GM12892 (cell line): Measurements from ENCODE around the gene DNAJC21.
A peak's percentile ranks its signal among the peaks of the same experiment; 100 is the strongest.
"Not testable (repeated sequence)": the region's sequence is repeated elsewhere in the genome, so short reads cannot be mapped to it uniquely, and the experiment has no call there.

Experiments
- DNase-seq: peaks from one replicate; pipeline ENCODE4 v3.0.0; 2011; ENCODE audit not compliant: insufficient read length
- FAIRE-seq: peaks from 2 replicates; lab custom pipeline; 2011; peaks lifted over from hg19 to GRCh38; lab: Jason Lieb, UNC
- POLR2A ChIP-seq: IDR thresholded peaks from 2 replicates; pipeline ENCODE4 v1.6.1; 2011; ENCODE audit warnings: low read depth, low read length, control low read depth
- POLR2AphosphoS5 ChIP-seq: IDR thresholded peaks from 2 replicates; pipeline ENCODE4 v1.6.1; 2011; ENCODE audit warnings: low read depth, low read length, control low read depth
- TAF1 ChIP-seq: IDR thresholded peaks from 2 replicates; pipeline ENCODE4 v1.6.1; 2011; ENCODE audit warnings: low read depth, mild to moderate bottlenecking, control low read depth, low read length, borderline replicate concordance

Gene DNAJC21

DNA sequence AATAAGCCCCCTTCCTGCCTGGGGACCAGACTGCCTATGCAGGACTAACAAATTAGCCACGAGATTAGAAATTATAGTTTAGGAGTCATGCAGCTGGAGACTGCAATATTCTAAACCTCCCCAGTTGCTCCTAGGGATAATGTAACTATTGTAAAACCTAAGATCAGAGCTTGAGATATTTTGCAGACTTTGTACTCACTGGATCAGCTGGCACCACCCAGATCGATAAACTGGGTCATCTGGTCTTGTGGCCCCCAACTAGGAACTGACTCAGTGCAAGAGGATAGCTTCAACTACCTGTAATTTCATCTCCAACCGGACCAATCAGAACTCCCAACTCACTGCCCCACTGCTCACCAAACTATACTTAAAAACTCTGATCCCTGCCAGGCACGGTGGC is 38.2 kb downstream of the DNAJC21 start:
- TF ChIP-seq TAF1 (no peak), POLR2A (no peak), POLR2AphosphoS5 (no peak)
- DNase-seq (no peak), FAIRE-seq (no peak)

DNA sequence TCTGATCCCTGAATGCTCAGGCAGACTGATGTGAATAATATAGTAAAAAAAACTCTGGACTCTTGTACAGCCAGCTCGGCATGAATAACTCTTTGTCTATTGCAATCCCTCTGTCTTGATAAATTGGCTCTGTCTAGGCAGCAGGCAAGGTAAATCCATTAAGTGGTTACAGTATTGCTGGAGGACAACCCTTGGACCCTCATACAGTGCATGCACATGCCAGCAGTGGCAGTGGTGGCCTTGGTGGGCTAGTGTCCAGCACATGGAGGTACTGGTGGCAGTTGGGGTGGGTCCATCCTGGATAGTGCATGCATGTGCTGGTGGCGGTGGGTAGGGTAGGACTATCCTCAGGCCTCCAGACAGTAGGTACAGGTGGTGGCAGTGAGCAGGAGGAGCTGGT is 38.9 kb downstream of the DNAJC21 start:
- TF ChIP-seq POLR2A, result no peak
- no peak for TF ChIP-seq TAF1
- no peak for TF ChIP-seq POLR2AphosphoS5
- no peak for DNase-seq
- no peak for FAIRE-seq

DNA sequence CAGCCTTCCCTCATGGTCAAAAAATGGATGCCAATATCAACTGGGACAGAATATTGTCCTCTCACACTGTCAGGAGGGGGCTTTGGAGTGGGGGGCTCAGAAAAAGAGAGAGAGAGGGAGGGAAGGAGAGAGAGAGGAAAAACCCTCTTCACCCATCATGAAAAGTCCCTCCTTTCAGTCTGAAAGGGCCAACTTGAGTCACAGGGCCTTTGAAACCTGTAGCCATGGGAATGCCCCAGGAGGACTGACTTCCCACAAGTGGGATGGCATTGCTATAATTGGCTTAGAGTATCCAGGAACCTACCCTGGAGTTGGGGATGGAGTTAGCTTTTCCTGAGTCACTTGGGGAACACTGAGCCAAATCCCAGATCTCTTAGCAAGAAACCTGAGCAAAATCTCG is 41.2 kb downstream of the DNAJC21 start:
- TF ChIP-seq POLR2AphosphoS5 (no peak), TAF1 (no peak), POLR2A (no peak)
- DNase-seq, result no peak
- no peak for FAIRE-seq

DNA sequence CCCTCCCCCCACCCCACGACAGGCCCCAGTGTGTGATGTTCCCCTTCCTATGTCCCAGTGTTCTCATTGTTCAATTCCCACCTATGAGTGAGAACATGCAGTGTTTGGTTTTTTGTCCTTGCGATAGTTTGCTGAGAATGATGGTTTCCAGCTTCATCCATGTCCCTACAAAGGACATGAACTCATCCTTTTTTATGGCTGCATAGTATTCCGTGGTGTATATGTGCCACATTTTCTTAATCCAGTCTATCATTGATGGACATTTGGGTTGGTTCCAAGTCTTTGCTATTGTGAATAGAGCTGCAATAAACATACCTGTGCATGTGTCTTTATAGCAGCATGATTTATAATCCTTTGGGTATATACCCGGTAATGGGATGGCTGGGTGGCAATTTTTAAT is 42.3 kb downstream of the DNAJC21 start:
- FAIRE-seq, DNase-seq: not testable (repeated sequence)

DNA sequence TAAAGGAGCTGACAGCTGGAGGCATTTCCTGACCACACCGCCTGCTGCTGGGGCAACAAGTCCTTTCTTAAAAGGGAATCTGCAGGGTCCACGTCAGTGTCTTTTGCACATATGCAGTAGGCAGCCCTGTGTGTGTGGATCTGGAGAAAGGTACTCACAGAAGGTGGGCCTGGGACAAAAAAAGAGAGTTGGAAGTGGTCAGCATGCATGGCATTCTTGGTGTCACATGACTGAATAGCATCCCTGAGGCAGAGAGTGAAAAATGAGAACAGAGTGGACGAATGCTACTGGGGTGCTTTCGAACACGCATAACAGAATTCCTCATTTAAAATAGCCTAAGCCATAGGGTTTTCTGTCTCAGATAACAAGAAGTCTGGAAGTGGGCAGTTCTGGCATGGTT is 47.0 kb downstream of the DNAJC21 start:
- no peak for DNase-seq
- TF ChIP-seq TAF1 (no peak), POLR2AphosphoS5 (no peak), POLR2A (no peak)
- no peak for FAIRE-seq

DNA sequence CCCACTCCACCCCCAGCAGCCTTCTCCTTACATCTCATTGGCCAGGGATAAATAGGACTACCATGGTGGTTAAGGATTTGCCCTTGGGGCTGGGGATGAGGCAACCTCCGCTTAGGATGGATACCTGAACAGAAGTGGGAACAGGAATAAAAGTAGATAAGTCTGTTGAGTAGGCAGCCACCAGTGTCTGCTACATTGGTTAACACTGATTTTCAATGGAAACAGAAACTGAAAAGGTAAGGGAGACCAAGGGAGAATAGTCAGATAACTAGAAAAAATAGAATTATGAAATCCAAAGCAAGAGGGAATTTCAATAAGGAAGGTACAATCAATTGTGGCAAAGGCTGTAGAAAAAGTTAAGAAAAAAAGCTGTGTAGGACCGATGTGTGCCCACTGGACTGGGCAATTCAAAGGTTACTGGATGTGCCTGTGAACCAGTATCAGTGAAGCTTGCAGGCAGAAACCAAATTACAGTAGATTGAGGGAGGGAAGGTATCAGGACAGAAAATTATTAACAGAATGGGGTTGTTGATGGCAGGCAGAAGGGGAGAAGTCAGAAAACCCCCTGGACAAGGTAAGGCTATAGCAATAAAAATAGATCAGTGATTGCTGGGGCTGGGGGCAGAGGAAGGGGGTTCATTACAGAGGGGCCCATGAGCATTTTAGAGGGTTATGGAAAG is 48.7 kb downstream of the DNAJC21 start:
- TF ChIP-seq TAF1 (no peak), POLR2A (no peak), POLR2AphosphoS5 (no peak)
- no peak for FAIRE-seq
- DNase-seq, result no peak

DNA sequence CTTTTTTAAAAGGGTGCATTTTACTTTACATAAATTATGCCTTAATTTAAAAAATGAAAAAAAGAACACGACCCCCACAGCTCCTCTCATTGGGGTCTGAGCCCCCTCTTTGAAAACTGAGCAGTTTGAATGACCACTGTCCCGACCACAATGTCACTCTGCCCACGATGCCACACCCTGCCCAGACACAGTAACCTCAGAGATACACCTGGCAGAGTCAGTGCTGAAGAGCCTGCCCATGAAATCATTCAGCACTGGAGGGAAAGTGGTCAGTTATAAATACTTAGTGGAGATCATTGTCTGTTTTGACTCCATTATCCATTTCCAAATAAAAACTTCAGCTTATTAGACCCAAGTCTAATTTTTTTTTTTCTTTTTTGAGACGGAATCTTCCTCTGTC is 49.3 kb downstream of the DNAJC21 start:
- DNase-seq (no peak), FAIRE-seq (no peak)
- TF ChIP-seq POLR2AphosphoS5 (no peak), POLR2A (no peak), TAF1 (no peak)

DNA sequence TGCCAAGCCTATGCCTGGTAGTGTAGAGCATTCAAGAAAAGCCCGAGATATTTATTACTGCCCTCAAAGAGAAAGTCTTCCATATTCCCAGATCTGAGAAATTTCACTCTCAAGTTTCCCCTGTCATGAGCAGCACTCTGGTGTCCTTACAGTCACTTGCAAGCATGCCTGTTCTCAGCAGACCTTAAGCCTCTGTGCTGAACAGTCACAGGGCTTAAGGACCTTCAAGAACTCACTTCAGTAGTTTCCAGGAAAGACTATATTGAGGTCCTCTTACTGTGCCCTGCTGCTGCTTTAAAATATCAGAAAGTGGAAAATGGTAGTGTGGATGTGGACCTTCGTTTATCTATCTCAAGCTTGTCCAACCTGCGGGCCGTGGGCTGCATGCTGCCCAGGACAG is 53.5 kb downstream of the DNAJC21 start:
- FAIRE-seq (no peak), DNase-seq (no peak)

DNA sequence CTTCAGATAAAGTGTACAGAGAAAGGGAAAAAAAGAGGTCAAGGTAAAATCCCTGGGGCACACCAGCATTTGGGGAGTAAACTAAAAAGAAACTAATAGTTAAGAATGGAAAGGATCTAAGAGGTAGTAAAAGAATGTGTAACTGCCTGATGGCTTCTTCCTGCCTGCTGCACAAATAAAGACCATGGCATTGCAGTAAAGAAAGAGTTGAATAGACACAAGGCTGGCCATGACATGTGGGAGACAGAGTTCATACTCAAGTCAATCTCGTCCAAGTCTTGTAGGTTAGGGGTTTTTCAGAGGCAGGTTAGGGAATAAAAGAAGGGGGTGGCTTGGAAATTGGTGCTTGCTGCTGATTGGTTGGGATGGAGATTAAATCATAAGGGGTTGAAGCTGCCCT is 57.6 kb downstream of the DNAJC21 start:
- TF ChIP-seq POLR2A (no peak), TAF1 (no peak), POLR2AphosphoS5 (no peak)
- DNase-seq (no peak), FAIRE-seq (peak; percentile 17)

More for the DNA sequence above, 53.5 kb downstream of the DNAJC21 start:
- TF ChIP-seq POLR2A, result no peak

DNA sequence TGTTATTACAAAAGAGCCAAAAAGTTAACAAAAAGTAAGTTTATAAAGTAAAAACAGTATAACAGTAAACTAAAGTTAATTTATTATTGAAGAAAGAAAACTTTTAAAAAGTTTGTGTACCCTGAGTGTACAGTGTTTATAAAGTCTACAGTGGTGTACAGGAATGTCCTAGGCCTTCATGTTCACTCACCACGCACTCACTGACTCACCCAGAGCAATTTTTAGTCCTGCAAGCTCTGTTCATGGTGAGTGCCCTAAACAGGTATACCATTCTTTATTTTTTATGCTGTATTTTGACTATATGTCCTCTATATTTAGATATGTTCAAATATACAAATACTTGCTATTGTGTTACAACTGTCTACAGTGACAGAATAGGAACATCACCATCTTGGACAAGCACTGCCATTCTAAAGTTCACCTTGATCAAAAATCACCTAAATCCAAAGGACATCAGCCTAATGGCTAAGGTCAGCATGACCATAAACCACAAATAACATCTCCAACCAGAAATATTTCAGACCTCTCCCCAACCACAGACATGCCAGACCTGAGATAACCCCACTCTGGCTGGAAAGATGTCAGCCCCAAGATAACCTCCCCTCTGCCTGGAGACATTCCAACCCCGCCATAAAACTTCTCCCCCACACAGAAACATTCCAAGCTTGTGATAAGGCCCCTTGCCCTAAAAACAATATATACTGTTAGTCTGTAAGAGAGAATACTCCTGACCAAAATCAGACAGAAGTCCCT is 62.3 kb downstream of the DNAJC21 start:
- TF ChIP-seq POLR2A, result no peak
- TF ChIP-seq TAF1, result no peak
- no peak for TF ChIP-seq POLR2AphosphoS5
- FAIRE-seq, result no peak
- no peak for DNase-seq

DNA sequence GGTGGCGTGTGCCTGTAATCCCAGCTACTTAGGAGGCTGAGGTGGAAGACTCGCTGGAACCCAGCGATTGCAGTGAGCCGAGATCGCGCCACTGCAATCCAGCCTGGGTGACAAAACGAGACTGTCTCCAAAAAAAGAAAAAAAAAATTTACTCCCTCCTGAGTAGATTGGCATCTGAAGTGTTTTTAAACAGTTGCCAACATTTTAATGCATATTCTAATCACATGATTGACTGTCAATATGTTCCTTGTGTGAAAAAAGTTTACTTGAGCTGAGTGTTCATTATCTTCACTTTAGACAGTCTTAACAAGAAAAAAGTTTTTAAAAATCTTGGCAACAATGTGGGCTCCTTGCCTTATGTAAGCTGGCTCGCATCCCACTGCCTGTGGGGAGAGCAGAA is 64.6 kb downstream of the DNAJC21 start:
- DNase-seq (no peak), FAIRE-seq (no peak)
- TF ChIP-seq TAF1 (no peak), POLR2AphosphoS5 (no peak), POLR2A (no peak)

DNA sequence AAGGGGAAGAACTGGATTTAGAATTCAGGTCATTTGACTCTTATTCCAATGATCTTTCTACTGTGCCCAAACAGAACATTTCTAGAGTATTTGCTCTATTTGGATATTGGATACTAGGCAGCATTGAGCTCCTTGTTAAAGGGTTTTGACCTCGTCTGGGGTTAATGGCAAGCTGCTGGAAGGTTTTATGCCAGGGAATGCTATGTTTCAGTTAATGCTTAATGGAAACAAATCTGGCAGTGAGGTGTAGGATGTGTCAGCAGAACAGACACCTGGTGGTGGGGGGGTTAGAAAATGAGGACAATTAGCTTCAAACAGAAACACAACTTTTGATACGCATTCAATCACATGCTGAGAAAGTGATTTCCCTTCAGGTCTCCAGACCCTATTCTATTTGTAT is 66.9 kb downstream of the DNAJC21 start:
- no peak for FAIRE-seq
- no peak for TF ChIP-seq POLR2AphosphoS5
- no peak for TF ChIP-seq POLR2A
- no peak for TF ChIP-seq TAF1
- DNase-seq, result no peak

DNA sequence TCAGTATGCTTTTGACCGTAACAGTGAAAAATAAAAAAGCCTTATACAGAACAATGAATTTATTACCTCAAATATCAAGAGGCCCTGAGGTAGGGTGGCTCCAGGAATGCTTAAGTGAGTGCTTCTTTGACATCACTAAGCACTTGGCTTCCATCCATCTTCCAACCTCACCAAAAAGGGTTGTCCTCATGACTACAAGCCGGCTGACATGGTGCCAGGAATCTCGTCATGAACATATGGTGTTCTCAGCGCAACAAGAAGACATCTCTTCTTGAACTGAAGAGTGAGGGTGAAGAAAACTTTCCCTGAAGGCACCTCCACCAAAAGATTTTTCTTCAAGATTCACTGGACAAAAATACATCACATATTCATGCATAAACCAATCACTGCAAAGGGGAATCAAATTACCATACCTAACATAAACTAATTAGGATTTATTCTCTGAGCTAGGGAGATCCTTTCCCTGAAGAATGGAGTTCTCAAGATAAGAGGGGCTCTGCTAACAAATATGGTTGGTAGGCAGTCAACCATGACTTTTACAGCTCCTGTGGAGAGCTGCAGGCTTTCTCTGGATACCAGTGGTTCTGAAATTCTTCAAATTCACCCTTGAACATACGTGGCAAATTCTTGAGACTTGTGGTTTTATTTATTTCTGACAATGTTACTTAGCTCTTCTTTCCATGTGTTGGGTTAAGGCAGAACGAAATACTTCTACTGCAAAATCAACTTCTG is 68.9 kb downstream of the DNAJC21 start:
- FAIRE-seq (no peak), DNase-seq (no peak)
- no peak for TF ChIP-seq TAF1
- no peak for TF ChIP-seq POLR2AphosphoS5
- no peak for TF ChIP-seq POLR2A
